A172 (cell line): ENCODE measurements around the gene FOXP1. TPM values are rescaled to one million over a fixed set of nuclear protein-coding genes. Genes with fewer than 3 reads are reported as not detected.
A peak's percentile ranks its signal among the peaks of the same experiment; 100 is the strongest.

Experiments
- DNase-seq: peaks from one replicate; pipeline ENCODE4 v3.0.0-alpha.2; 2015; ENCODE audit warnings: low spot score
- total RNA-seq: library from RNA; depleted of rRNA; stranded (reverse); fragments of >200 nt; shearing (Covaris generic); gene quantifications from 2 replicates; pipeline ENCODE4 v1.2.3, GENCODE V29; 2014

The FOXP1 gene
- total RNA-seq, 1 experiment from 2014 or later = 10.3 TPM

DNA sequence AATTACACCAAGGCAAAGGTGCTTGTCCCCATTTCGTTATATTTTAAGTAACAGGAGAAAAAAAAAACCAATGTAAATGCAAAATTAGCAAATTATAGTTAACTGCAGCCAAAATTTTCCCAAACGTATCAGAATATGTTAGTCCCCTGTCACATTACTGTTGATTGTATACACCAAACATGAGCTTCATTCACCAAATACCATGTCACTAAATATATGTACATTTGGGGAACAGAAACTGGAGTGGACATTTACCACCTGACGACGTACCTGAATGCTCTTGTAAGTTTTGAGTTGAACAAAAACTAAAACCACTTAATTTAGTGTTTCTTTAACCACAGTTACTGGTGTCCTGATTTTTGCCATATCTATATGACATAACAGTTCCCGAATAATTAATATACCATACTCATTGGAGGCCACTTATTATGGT, 3.3 kb upstream of the FOXP1 start:
- no peak for DNase-seq

DNA sequence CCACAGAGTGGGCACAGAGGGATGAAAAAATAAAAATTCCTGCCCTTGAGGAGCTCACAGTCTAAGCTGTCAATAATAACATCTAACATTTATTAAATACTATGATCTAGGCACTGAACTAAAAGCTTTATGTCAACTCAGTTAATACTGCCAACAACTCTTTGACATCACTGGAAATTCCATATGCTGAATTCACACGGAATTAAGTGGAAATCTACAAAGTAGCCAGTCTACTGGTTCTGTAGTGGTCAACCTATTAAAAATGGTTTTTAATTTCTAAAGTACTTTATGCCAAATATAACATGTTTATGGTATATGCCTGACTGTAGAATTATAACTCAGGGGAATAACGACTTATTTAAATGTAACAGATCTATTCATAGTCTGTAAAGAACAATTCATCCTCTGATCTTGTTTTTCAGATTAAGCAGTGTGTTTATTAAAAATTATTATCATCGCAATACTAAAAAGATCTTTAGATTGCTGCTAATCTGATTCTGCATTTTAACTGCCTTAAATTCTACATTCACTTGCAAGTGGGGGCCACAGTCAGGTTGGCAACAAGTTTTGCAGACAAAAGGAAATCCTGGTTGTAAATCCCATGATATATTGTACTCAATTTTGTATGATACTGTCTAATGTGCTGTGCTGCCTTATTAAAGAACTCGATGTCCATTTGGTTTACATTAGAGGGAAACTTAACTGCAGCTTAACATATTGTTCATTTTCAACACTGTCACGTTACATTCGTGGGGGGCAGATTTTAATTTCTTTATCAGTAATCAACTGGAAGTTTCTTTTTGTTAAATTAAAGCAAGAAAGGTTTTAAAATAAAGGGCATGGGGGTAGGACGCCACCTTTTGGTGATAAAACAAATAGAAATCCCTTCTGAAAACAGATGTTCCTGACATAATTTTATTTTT, 2.6 kb upstream of the FOXP1 start:
- DNase-seq = peak; percentile 48

DNA sequence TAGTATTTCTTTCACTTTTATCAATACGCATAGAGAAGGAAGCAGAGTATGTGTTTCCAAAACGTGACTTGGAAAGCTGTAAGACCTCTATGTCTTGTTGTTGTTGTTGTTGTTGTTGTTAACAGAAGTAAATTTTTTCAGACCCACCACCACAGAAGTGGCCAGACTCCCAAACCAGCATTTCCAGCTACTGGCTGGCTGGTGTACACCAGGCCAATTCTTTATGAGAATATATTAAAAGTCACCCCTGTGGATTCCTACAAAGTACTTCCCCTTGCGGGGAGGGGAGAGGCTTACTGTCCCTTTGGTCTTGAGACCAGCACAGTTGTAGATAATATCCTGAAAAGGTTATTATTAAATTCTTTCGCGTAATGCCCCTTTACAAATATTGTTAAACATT, 1.6 kb upstream of the FOXP1 start:
- DNase-seq = no peak

DNA sequence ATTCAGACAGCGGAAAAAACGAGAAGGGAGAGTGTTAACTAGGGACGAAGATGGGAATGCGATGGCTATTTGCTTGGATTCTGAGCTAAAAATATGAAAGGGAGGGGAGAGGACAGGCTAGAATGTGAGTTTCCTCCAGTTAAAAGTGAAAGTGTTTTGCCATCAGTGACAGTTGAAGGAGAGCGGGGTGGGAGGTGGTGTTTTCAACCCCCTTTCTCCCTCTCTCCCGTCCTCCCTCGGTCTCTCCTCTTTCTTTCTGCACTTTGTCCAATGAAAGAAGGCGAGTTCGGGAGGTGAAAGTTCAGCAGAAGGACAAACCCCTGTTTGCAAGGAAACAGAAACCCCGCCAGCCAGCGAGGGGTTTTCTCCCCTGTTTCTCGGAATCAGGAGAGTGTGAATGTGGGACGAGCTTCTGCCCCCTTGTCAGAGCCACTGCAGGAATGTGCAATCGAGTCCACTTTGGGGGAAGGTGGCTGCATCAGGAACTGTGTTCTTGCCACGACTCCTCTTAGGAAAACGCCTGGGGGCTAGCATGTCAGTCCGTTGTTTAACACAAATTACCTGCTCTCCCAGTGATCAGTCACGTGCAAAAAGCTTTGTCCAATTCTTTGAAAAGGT, 975 bp upstream of the FOXP1 start:
- peak; percentile 56 for DNase-seq

DNA sequence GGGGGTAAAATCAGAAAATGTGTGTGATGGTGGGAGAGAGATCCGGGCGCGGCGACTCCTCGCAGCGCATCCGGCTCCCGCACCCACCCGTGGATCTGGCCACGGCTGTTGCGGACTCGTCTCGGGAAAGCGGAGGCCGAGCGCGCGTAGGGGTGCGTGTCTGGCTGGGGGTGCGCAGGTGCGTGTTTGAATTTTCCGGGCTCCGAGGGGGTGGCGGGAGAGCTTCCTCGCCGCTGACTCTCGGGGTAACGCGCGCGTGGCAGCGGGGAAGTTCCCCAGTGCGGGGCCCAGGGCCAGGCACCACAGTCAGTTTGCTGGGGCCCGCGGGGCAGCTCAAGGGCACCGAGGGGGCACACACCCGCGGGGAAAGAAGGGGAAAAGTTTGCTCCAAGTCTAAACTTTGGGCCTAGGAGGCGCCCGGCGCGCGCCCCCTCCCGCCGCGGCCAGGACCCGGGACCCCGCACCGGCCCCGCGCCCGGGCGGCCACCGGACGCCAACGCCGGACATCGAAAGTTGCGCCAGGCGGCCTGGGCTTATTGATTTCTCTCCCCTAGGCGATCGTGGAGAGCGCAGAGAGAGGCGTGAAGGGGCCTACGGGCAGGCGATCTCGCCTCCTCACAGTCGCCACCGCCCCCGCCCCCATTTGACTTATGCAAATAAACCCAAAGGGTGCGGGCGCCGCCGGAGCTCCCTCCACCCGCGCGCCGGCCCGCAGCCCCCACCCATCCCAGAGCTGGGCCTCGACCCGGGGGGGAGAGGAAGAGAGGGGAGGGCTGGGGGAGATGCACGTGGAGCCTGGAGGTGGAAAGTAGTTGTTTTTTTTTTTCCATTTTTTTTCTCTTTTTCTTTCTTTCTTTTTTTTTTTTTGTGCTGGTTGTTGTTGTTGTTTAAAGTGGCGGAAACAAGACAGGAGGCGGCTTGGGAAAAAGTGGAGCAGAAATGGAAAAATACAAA, 639 bp downstream of the FOXP1 start:
- DNase-seq = peak; percentile 29

DNA sequence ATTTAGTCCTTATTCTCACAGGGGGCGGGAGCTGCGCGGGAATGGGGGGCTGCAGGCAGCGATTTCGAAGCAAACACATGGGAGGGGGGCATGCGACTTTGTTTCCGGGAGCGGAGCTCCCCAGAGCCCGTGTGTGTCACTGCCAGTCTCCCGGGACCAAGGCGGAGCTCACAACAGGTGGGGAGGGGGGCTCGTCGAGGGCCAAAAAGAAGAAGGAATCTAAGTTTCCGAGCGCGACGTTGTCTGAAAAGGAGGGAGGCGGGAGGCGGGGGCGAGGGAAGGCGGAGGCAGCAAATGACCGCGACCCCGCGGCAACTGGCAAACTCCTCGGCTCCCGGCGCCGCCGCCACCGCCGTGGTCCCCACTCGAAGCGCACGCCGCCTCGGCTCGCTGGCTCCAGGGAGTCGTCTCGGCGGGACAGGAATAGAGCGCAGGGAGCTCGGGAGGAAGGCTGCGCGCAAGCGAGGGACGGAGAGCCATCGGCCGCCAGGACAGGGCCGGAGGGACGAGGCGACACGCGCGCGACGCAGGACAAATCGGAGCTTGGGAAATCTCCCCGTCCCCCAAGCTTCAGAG, 1.4 kb downstream of the FOXP1 start:
- DNase-seq = peak; percentile 18

DNA sequence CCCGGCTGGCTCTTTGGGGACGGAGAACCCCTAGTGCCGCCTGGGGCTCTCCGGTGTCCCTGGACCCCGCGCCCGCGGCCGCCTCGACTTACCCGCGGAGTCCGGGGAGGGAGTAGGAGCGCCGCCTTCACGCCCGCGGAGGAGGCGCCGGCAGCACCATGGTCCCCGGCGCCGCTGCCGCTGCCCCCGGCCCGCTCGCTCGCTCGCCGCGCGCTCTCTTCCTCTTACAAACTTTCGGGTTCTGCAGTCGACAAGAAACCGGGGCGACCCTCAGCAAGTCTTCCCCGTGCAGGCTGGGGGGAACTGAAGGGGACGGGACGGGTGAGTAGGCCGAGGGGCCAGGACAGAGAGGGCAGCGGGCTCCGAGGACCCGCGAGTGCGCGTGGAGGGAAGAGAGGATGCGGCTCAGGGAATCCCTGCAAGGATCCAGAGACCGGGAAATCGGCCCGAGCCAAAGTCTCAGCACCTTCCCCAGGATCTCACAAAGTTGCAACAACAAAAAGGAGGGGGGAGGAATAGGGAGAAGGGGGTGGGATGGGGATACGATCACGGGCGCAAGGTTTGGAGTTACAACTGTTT, 2.0 kb downstream of the FOXP1 start:
- DNase-seq = no peak

DNA sequence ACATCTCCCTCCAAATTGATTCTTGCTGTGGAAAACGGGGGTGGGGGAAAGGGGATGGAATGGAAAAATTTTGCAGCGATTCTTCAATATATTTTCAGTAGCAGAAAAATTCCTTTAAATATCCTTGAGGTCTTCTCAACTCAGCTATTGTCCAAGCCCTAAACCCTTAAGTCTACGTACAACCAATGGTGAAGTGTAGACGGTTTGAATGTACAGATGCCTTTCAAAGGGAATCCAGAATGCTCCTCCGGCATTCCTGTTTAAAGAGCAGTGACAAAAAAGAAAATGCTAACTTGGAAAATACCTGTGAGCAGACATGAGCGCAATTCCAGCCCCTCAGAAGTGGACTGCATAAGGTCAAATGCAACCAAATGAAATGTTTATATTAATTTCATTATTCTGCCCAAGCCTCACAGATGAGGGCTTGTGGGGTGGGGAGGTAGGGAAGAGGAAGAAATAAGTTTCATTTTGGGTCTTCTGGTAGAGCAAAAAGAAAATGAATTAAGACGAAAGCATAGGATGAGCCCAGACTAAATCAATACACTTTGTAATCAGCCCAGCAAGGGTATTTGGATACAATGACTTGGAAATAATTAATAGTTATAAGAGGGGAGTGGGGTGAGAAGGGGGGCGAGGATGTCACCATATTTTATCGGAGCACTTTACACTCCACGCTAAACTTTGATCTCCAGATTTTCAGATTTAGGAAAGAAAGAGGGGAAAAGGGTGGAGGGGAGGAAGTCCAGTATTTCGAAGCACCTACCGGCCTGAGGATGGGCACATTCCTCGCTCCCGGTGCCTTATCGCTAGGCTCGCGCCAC, 2.7 kb downstream of the FOXP1 start:
- DNase-seq = no peak

DNA sequence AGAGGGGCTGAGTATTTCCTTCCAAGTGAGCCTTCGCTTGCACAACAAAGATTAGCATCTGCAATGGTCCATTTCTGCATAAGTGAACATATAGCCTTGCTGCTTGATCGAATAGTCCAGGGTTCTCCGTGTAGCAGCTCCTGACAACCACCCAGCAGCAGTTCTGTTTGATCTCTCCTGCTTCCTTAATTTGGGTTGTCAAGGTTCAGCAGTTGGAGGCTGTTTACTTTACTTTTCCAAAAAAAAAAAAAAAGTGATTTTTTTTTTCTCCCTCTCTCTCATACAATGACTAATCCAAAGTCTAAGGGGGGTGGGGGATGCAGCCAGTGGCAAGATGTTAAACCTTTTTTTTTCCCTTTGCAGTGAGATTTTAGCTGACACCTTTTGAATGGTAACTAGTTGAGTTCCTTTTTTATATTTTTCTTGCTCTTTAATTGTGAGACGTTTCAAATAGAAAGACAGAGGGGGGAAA, 3.6 kb downstream of the FOXP1 start:
- peak; percentile 18 for DNase-seq

DNA sequence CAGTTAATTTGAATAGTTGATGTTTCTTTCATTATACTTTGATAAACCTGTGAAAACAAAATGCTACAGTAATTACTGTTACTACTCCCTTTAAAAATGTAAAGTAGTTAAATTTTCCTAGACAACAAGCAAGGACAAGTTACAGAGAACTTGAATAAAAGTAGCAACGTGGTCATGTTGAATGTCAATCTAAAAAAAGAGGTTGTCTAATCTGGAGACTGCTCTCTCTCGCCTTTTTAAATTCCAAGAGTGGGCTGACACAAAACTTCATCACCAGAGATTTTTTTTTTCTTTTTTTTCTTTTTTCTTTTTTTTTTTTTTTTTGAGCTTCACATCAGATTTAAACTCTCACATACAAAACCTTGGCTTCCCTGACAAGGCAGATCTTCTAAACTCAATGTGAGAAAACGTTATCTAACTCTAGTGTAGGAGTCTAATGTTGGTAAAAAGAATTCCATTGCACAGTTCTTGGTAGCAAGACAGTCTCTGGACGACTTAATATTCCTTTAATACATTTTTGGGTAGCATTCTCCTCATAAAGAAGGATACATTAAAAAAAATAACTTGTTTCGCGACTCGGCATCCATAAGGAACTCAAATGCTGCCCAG, 4.1 kb downstream of the FOXP1 start:
- no peak for DNase-seq

DNA sequence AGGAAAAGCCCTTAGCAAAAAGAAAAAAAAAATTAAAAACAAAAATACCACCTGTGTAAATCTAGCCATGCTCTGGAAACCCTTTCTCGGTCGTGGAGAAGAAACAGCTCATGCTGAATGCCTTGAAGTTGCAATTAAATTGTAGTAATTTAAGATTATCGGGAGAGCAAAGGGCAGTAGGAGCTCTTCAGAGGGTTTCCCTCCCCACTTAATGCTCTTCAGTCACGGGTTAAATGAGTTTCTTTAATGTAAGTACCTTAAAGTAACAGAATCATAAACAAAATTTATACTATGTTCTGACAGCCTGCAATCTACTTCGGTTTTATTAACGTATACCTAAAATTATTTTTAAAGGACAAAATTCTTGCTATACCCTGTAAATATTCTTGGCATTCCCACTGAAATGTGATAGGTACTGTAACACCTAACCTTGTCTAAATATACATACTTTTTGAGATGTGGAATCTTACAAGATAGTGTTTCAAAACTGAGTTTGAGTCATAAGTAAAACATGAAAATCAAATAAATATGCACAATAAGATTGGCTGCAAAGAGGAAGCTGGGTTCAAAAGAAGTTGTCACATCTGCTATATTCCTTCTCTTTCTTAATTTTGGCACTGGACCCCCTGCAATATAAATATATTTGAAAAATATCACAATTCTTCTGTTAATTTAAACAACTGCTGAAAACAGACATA, 5.3 kb downstream of the FOXP1 start:
- DNase-seq = no peak

DNA sequence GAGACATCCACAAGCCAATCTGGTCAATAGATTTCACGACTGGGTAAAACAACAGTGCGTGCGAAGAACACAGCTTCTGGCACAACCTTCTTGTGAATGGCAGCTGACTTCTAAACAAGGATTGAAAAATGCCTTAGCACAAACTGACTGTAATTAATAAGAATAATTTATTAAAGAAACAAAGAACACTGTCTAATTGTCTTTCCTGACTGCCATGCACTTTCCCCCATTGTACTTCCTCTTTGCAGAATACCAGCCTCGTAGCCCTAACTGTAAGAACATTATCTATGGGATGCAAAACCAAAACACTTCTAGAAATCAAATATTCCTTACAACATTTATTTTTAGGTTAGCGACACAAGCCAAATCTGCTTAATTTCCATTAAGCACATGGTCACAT, 6.5 kb downstream of the FOXP1 start:
- DNase-seq = no peak

DNA sequence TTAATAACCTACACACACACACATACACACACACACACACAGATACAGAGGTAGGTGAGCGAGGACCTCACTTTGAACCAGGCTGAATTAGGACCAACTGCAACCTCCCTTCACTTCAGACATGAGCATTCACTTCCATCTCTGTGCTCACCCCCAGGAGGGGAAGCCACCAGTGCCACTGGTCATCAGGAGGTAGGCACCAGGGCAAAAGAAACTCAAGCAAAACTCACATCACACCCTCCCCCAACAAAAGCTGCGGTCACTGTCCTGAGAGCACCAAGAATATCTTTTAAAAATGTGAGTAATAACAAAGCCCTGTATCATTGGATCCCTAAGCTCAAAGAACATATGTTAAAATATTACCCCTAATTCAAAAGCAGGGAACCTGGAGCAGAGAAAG, 8.1 kb downstream of the FOXP1 start:
- no peak for DNase-seq

DNA sequence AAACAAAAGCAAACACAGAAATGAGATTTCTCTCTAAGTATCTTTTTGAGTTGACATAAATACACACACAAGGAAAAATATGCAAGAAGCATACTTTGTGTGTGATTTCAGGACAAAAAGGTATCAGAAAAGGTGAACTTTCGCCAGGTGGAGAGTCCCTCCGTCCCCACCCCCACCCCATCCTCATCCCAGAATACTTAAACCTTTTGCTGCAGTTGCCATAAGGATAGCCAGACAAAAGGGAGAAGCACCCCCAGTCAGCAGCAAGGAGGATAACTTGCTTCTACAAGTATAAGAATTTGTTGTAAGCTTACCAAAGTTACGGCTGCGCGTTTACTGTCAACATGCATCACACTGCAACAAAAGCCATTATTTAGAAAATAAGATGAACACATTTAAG, 10.3 kb downstream of the FOXP1 start:
- DNase-seq = no peak

DNA sequence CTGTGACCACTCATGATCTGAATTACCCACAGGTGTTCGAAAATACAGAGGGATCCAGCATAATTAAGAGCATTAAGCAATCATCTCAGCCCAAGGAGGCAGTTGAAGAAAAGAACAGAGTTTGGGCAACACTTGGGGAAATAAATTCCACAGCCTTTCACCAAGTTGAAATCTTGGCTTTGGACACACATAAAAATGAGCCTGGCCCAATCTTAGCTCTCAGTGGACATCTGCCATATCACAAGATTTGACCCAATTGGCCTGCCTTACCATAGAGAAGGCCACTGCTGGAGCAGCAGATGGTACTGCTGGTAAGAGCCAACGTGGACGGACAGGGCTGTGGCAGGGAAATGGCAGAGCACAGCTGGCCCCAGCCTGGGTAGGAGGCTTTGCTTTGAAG, 13.0 kb downstream of the FOXP1 start:
- DNase-seq = no peak

DNA sequence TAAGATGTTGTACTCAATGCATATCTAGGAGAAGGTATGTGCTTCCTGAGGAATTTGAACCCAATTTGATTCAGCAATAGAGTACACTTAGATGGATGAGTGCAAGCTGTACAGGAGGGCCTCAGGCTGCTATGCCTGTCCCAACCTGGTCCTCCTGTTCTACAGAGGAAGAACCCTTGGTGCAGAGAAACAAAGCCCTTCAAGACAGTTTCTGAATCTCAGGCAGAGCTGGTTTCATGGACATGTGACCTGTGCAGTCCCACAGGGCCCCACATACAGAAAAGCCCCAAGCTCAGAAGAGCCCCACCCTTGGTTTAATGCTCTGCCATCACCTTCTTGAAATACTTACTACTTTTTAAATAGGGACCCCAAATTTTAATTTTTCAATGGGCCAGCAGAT, 15.3 kb downstream of the FOXP1 start:
- DNase-seq = no peak

DNA sequence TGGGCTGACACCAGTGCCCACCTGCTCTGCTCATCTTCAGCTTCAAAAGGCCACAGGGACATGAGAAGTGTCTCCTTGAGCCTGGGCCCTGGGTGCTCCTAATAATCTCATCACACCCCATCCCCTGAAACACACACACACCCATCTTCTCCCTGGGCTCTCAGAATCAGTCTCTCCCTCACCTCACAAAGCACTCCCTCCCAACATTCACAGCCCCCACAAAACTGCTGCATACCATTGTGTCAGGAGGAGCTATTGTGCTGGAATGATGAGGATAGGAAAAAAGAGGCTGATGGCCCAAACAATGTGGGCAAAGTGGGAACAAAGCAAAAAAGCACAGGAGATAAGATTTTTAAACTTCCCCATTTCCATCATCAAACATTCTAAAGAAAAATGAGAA, 16.8 kb downstream of the FOXP1 start:
- DNase-seq = no peak

DNA sequence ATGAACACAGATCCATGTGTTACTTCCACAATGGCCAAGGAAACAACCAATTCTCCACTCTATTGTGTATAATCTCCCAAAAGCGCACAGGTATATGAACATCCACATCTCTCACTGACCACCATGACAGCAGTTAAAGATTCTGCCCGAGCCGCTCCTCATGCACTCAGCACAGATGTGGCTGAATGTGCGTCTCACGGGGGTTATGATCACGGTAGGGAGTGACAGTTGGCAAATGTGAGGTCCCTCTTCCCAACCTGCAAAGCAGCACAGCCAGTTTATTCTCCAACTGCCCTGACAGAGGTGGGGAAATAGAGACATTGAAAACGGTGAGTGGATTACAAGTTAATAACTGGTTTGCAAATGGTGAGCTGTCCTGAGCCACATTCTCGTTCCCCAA, 17.6 kb downstream of the FOXP1 start:
- no peak for DNase-seq

DNA sequence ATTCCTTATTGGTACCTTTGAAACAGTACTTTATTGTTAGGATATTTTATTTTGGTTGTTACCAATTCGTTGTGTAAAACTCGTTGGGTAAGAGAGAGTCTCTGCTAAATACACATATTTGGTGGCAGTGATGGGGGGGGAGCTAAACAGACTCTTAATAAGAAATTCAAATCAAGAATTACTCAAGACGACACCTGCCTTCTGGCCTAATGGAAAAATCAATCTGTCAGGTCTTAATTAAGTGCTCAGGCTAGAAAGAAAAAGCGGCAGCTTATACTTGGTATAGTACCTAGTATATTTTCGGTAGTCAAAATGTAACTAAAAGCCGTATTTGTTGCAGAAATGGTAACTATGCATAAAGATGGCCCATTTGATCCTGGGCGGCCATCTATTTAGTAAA, 18.2 kb downstream of the FOXP1 start:
- DNase-seq = no peak
